ENCODE data around the gene HTRA3.

DNA sequence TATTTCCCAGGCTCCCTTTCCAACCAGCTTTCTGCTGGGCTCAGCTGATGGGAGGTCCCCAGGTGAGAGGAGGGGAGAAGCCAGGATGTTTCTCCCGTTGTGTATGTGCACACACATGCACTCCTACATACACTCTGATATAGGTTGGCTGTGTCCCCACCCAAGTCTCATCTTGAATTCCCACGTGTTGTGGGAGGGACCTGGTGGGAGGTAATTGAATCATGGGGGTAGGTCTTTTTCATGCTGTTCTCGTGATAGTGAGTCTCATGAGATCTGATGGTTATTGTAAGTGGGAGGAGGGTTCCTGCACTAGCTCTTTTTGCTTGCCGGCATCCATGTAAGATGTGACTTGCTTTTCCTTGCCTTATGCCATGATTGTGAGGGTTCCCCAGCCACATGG is 11.7 kb upstream of the HTRA3 start:
- TF ChIP-seq, protein P1, sequence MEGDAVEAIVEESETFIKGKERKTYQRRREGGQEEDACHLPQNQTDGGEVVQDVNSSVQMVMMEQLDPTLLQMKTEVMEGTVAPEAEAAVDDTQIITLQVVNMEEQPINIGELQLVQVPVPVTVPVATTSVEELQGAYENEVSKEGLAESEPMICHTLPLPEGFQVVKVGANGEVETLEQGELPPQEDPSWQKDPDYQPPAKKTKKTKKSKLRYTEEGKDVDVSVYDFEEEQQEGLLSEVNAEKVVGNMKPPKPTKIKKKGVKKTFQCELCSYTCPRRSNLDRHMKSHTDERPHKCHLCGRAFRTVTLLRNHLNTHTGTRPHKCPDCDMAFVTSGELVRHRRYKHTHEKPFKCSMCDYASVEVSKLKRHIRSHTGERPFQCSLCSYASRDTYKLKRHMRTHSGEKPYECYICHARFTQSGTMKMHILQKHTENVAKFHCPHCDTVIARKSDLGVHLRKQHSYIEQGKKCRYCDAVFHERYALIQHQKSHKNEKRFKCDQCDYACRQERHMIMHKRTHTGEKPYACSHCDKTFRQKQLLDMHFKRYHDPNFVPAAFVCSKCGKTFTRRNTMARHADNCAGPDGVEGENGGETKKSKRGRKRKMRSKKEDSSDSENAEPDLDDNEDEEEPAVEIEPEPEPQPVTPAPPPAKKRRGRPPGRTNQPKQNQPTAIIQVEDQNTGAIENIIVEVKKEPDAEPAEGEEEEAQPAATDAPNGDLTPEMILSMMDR (IDR thresholded peaks at IDR 0.05; ENCODE audit: low read depth, low read length, missing input control), result no peak
- no peak for TF ChIP-seq HNF4A (conservative IDR thresholded peaks at IDR 0.05)
- TF ChIP-seq, protein P2, sequence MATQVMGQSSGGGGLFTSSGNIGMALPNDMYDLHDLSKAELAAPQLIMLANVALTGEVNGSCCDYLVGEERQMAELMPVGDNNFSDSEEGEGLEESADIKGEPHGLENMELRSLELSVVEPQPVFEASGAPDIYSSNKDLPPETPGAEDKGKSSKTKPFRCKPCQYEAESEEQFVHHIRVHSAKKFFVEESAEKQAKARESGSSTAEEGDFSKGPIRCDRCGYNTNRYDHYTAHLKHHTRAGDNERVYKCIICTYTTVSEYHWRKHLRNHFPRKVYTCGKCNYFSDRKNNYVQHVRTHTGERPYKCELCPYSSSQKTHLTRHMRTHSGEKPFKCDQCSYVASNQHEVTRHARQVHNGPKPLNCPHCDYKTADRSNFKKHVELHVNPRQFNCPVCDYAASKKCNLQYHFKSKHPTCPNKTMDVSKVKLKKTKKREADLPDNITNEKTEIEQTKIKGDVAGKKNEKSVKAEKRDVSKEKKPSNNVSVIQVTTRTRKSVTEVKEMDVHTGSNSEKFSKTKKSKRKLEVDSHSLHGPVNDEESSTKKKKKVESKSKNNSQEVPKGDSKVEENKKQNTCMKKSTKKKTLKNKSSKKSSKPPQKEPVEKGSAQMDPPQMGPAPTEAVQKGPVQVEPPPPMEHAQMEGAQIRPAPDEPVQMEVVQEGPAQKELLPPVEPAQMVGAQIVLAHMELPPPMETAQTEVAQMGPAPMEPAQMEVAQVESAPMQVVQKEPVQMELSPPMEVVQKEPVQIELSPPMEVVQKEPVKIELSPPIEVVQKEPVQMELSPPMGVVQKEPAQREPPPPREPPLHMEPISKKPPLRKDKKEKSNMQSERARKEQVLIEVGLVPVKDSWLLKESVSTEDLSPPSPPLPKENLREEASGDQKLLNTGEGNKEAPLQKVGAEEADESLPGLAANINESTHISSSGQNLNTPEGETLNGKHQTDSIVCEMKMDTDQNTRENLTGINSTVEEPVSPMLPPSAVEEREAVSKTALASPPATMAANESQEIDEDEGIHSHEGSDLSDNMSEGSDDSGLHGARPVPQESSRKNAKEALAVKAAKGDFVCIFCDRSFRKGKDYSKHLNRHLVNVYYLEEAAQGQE (IDR thresholded peaks at IDR 0.05), result no peak
- no peak for TF ChIP-seq RAD21 (IDR thresholded peaks at IDR 0.05)
- no peak for TF ChIP-seq SP1 (IDR thresholded peaks at IDR 0.05)
- TF ChIP-seq RXRA (IDR thresholded peaks at IDR 0.05), result no peak
- no peak for TF ChIP-seq EGR1 (IDR thresholded peaks at IDR 0.05; ENCODE audit: low read depth in 2 of 2)
- TF ChIP-seq, protein P3, sequence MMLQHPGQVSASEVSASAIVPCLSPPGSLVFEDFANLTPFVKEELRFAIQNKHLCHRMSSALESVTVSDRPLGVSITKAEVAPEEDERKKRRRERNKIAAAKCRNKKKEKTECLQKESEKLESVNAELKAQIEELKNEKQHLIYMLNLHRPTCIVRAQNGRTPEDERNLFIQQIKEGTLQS (IDR thresholded peaks at IDR 0.05), result no peak
- TF ChIP-seq GABPA (IDR thresholded peaks at IDR 0.05 in 1 of 2, conservative IDR thresholded peaks at IDR 0.05 in 1 of 2), result no peak
- TF ChIP-seq, protein P4, sequence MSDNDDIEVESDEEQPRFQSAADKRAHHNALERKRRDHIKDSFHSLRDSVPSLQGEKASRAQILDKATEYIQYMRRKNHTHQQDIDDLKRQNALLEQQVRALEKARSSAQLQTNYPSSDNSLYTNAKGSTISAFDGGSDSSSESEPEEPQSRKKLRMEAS (IDR thresholded peaks at IDR 0.05), result no peak

Measured in liver (tissue), 3 donors.